PFSK-1 (cell line): ENCODE measurements around the gene STAMBPL1.

Source experiments
- FOXP2 ChIP-seq: optimal IDR thresholded peaks from 2 replicates; pipeline ENCODE3; 2011; ENCODE audit warnings: borderline replicate concordance, control low read depth, inconsistent platforms; ENCODE audit not compliant: insufficient read depth; ENCODE audit errors: extremely low read length, extremely low read depth
- POLR2AphosphoS5 ChIP-seq: IDR thresholded peaks from 2 replicates; pipeline ENCODE4 v1.6.1; 2012; ENCODE audit warnings: low read depth, mild to moderate bottlenecking, control low read depth, low read length, moderate library complexity
- SIN3A ChIP-seq: IDR thresholded peaks from 2 replicates; pipeline ENCODE4 v1.6.1; 2012; ENCODE audit warnings: mild to moderate bottlenecking, low read length, moderate library complexity, borderline replicate concordance; ENCODE audit not compliant: insufficient read depth
- TAF1 ChIP-seq: IDR thresholded peaks from 2 replicates; pipeline ENCODE4 v1.6.1; 2012; ENCODE audit warnings: low read length, control low read depth, borderline replicate concordance; ENCODE audit not compliant: insufficient read depth
- TF ChIP-seq, protein P1 (sequence below), 2 experiments: IDR thresholded peaks; 2 replicates each; pipeline versions ENCODE4 v1.6.1 to v1.8.0; 2011 to 2012; ENCODE audit warnings: low read depth in 2 of 2, low read length in 2 of 2, control low read depth in 1 of 2, inconsistent platforms in 1 of 2, mild to moderate bottlenecking in 1 of 2, moderate library complexity in 1 of 2; ENCODE audit not compliant: insufficient read depth in 1 of 2

STAMBPL1 gene

DNA sequence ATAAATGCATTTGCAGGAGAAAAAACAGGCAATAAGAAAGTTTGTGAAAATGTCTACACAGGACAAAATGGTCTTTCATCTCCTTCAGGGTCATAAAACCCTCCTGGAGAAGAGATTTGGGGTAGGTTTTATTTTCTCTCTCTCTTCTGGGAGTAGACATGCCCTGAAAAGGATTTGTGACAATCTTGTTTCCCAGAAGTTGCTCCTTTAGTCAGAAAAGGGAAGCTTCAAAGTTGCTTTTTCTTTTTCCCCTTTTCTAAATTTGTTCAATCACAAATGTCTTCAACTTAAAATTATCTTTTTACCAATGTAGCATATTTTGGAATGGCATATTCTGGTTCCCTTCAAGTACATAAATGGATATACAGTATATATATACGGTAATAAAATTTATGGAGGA is 19.0 kb upstream of the STAMBPL1 start:
- TF ChIP-seq FOXP2 (no peak), TAF1 (no peak), POLR2AphosphoS5 (no peak), SIN3A (no peak)
- TF ChIP-seq, protein P1, sequence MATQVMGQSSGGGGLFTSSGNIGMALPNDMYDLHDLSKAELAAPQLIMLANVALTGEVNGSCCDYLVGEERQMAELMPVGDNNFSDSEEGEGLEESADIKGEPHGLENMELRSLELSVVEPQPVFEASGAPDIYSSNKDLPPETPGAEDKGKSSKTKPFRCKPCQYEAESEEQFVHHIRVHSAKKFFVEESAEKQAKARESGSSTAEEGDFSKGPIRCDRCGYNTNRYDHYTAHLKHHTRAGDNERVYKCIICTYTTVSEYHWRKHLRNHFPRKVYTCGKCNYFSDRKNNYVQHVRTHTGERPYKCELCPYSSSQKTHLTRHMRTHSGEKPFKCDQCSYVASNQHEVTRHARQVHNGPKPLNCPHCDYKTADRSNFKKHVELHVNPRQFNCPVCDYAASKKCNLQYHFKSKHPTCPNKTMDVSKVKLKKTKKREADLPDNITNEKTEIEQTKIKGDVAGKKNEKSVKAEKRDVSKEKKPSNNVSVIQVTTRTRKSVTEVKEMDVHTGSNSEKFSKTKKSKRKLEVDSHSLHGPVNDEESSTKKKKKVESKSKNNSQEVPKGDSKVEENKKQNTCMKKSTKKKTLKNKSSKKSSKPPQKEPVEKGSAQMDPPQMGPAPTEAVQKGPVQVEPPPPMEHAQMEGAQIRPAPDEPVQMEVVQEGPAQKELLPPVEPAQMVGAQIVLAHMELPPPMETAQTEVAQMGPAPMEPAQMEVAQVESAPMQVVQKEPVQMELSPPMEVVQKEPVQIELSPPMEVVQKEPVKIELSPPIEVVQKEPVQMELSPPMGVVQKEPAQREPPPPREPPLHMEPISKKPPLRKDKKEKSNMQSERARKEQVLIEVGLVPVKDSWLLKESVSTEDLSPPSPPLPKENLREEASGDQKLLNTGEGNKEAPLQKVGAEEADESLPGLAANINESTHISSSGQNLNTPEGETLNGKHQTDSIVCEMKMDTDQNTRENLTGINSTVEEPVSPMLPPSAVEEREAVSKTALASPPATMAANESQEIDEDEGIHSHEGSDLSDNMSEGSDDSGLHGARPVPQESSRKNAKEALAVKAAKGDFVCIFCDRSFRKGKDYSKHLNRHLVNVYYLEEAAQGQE (IDR thresholded peaks at IDR 0.05; ENCODE audit: insufficient read depth in 1 of 2, low read depth in 2 of 2, low read length in 2 of 2): no peak

DNA sequence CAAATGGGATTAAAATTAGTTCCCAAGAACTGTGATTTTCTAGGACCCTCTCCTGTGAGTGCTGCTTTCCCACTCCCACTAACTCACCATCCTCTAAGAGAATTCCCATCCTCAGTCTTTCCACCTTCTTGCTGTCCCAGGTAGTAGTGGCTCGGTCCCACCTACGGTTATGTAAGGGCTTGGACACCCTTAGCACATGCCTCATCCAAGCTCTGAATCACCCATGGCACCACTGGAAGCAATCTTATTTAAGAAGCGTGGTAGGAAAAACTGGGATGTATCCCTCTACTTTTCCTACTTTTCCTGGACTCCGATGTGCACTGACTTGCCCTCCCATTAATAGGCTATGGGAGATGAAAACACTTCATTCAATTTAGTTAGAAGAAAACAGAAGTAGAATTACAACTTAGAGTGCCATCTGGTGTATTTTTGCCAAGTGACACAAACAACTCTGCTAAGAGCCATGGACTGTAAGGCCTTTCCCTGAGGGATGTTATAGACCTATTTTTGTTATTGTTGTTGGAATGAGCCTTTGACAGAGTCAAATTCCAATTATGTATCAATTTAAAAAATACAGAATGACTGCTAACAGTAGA is 14.7 kb upstream of the STAMBPL1 start:
- TF ChIP-seq SIN3A (no peak), FOXP2 (no peak), TAF1 (no peak), POLR2AphosphoS5 (no peak)
- TF ChIP-seq, protein P1 (IDR thresholded peaks at IDR 0.05; ENCODE audit: insufficient read depth in 1 of 2, low read depth in 2 of 2, low read length in 2 of 2): no peak

DNA sequence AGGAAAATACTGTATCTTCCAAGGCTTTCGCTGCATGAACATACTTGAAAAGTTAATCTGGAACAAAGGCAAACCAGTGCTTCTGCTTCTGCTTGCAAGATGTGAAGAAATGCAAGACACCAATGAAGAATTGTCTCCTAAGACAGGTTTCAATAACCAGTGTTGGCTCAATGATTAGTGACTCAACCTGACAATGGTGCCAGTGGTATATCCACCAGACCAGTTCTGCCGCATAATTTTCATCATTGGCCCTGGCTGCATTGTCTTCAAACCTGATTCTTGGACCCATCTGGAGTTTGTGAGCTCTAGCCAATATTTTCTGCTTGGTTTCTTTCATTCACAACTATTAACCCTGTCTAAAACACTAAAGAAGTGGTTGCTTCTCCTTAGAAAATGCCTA is 13.6 kb upstream of the STAMBPL1 start:
- no peak for TF ChIP-seq TAF1
- no peak for TF ChIP-seq SIN3A
- TF ChIP-seq, protein P1 (IDR thresholded peaks at IDR 0.05; ENCODE audit: insufficient read depth in 1 of 2, low read depth in 2 of 2, low read length in 2 of 2): no peak

DNA sequence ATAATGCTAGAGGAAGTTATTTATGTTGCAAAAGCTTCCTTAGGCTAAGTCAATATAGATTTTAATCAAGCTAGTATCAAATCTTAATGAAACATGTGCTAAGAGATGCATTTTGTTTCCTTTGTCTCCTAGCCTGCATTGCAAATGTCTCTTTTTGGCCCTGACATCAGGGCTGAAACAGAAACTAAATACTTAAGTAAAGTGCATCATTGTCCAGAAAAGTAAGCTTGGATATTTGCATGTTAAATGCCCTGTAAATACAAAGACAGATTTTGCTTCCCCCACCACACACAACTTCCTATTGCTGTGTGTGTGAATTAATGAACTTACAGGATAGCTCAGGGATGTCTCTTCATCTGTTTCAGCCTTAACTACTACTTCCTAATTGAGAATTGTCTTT is 10.0 kb upstream of the STAMBPL1 start:
- TF ChIP-seq FOXP2: no peak

DNA sequence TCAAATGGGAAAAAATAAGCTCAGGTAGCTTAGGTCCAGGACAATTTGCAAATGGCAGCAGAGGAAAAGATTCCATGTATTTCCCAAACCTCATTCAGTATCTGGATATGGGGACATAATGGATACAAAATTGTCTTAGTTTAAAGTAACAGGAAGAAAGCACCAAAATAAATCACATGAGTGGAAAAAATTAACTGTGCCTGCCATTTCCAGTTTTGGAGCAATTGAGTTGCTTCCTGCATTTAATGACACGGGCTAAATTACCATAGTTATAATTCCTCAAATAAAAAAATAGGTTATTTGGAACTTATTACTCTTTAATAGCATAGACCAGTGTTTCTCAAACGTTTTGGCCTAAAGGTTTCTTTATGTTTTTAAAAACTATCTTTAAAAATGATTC is 6.3 kb upstream of the STAMBPL1 start:
- TF ChIP-seq, protein P1 (IDR thresholded peaks at IDR 0.05; ENCODE audit: insufficient read depth in 1 of 2, low read depth in 2 of 2, low read length in 2 of 2): no peak
- TF ChIP-seq FOXP2: no peak
- TF ChIP-seq SIN3A: no peak
- no peak for TF ChIP-seq TAF1
- TF ChIP-seq POLR2AphosphoS5: no peak

DNA sequence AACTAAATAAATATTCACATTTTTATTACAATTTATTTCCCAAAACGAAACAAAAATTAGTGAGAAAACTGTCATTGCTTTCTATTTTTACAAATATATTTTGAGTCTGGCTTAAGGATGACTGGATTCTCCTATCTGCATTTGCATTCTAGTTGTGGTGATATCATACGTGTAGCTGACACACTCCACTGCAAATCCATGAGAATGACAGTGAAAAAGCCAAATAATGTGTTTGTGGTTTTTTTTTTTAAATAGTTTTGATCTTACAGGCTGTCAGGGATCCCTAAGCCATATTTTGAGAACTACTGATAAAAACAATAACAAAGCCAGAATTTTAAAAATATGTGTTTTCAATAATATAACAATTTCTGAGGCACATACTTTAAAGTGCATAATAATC is 5.8 kb upstream of the STAMBPL1 start:
- TF ChIP-seq FOXP2 (no peak), TAF1 (no peak), SIN3A (no peak), POLR2AphosphoS5 (no peak)
- TF ChIP-seq, protein P1 (IDR thresholded peaks at IDR 0.05; ENCODE audit: insufficient read depth in 1 of 2, low read depth in 2 of 2, low read length in 2 of 2): no peak
